Stimulated activated CD8-positive, alpha-beta memory T cell treated with anti-CD3 and anti-CD28 coated beads, Interleukin-15, amount 100 ng/mL, for 48 hours (primary cell): ENCODE data around the gene FSTL1.

Experiments
- DNase-seq, 2 donors: peaks; one replicate each; pipeline ENCODE4 v3.0.0-alpha.2; 2020; ENCODE audit warnings: low read depth in 2 of 2

FSTL1 gene

GRCh38 chr3:120353463-120353862 lies 97.3 kb downstream of the FSTL1 start:
- no peak for DNase-seq

- no peak for DNase-seq
Measured at GRCh38 chr3:120352017-120352416, 98.8 kb downstream of the FSTL1 start.

GRCh38 chr3:120350401-120350941 lies 100.3 kb downstream of the FSTL1 start:
- DNase-seq = no peak

GRCh38 chr3:120349855-120350125 lies 101.0 kb downstream of the FSTL1 start:
- no peak for DNase-seq

GRCh38 chr3:120348991-120349854 lies 101.6 kb downstream of the FSTL1 start, which contains the start of gene LRRC58:
Gene LRRC58, minus strand, starts transcription at chr3:120349354. Its CDS starts 111 bp downstream, at chr3:120349243.
- peak; percentile 81 to 83 for DNase-seq

GRCh38 chr3:120348065-120348990 lies 102.5 kb downstream of the FSTL1 start:
- peak; percentile 21 to 32 for DNase-seq

GRCh38 chr3:120344349-120344748 lies 106.4 kb downstream of the FSTL1 start:
- DNase-seq = no peak
